OCI-LY1 (cell line): ENCODE results near the gene SORT1.

Experiments used
- EZH2 ChIP-seq: fragments of 200-600 bp; sonication (generic), shearing (Covaris generic); IDR thresholded peaks from 2 replicates; pipeline ENCODE4 v1.8.0; 2017; ENCODE audit warnings: borderline replicate concordance, mixed run types, mild to moderate bottlenecking, antibody characterized with exemption, low read length, moderate library complexity, mixed read lengths
- TF ChIP-seq, protein P1 (sequence below): fragments of 200-600 bp; sonication (generic), shearing (Covaris generic); IDR thresholded peaks from 2 replicates; pipeline ENCODE4 v1.5.1; 2017; ENCODE audit warnings: mild to moderate bottlenecking, antibody characterized with exemption, low read length, moderate library complexity, mixed read lengths

DNA sequence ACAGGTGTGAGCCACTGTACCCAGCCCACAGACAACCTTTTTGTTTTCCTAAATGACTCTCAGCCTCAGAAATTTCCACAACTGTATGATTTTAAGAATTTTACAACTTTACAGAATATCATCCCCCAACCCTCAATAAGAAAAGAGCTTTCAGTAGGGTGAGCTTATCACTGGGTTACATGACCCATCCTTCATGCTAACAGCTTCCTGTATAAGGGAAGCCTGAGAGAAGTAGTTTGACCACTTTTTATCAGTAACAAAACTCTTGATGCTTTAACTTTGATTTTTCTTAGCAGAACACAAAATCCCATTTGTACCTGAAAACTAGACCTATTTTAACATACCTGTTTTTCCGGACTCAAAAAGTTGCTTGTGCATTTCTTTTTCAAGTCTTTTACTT is 81.2 kb downstream of the SORT1 start:
- TF ChIP-seq, protein P1, sequence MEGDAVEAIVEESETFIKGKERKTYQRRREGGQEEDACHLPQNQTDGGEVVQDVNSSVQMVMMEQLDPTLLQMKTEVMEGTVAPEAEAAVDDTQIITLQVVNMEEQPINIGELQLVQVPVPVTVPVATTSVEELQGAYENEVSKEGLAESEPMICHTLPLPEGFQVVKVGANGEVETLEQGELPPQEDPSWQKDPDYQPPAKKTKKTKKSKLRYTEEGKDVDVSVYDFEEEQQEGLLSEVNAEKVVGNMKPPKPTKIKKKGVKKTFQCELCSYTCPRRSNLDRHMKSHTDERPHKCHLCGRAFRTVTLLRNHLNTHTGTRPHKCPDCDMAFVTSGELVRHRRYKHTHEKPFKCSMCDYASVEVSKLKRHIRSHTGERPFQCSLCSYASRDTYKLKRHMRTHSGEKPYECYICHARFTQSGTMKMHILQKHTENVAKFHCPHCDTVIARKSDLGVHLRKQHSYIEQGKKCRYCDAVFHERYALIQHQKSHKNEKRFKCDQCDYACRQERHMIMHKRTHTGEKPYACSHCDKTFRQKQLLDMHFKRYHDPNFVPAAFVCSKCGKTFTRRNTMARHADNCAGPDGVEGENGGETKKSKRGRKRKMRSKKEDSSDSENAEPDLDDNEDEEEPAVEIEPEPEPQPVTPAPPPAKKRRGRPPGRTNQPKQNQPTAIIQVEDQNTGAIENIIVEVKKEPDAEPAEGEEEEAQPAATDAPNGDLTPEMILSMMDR: no peak
- no peak for TF ChIP-seq EZH2
